Epithelial cell of proximal tubule (primary cell): Measurements from ENCODE around the gene LTN1. TPM values are rescaled to one million over a fixed set of nuclear protein-coding genes. Genes with fewer than 3 reads are reported as not detected.
"Not testable (repeated sequence)": the region's sequence is repeated elsewhere in the genome, so short reads cannot be mapped to it uniquely, and the experiment has no call there.

Experiments
- DNase-seq: peaks from one replicate; pipeline ENCODE4 v3.0.0-alpha.2; 2011; ENCODE audit warnings: low read depth
- H3K4me3 ChIP-seq: 2 replicates; pipeline ENCODE4 v1.5.1; 2011; ENCODE audit warnings: low read depth, mild to moderate bottlenecking, low read length
- CTCF ChIP-seq: conservative IDR thresholded peaks from 2 replicates; pipeline ENCODE4 v1.5.1; 2012; ENCODE audit warnings: low read depth, mild to moderate bottlenecking, low read length
- total RNA-seq: library from RNA; depleted of rRNA; stranded (reverse); fragments of >200 nt; gene quantifications from 2 replicates; pipeline ENCODE4 v1.2.3, GENCODE V29; 2015

LTN1 gene
- total RNA-seq, 1 donor from 2014 or later, result 21.4 TPM

GRCh38 chr21:28944296-28944695, 48.4 kb downstream of the LTN1 start:
- peak; percentile 9 for DNase-seq
- no peak for TF ChIP-seq CTCF
- no peak overlapping the region for H3K4me3 ChIP-seq

- no peak overlapping the region for H3K4me3 ChIP-seq
- no peak for TF ChIP-seq CTCF
- DNase-seq, result peak; percentile 29
These were observed 49.0 kb downstream of the LTN1 start for GRCh38 chr21:28943631-28944030.

- no peak overlapping the region for H3K4me3 ChIP-seq
- no peak for TF ChIP-seq CTCF
- no peak for DNase-seq
These were observed 54.0 kb downstream of the LTN1 start for GRCh38 chr21:28938726-28939125.

GRCh38 chr21:28937737-28938136, 54.9 kb downstream of the LTN1 start:
- TF ChIP-seq CTCF, result no peak
- no peak for DNase-seq
- H3K4me3 ChIP-seq, result no peak overlapping the region

- no peak overlapping the region for H3K4me3 ChIP-seq
- TF ChIP-seq CTCF, result no peak
- DNase-seq, result no peak
These were observed 56.0 kb downstream of the LTN1 start for GRCh38 chr21:28936721-28937120.

- no peak for DNase-seq
- H3K4me3 ChIP-seq, result no peak overlapping the region
- TF ChIP-seq CTCF, result no peak
These were observed 56.6 kb downstream of the LTN1 start for GRCh38 chr21:28936036-28936435.

- DNase-seq, result no peak
- TF ChIP-seq CTCF, result no peak
These were observed 60.0 kb downstream of the LTN1 start for GRCh38 chr21:28932717-28933116.

GRCh38 chr21:28931708-28932372, 60.8 kb downstream of the LTN1 start:
- not testable (repeated sequence) for H3K4me3 ChIP-seq, DNase-seq

More at GRCh38 chr21:28932717-28933116, 60.0 kb downstream of the LTN1 start:
- no peak overlapping the region for H3K4me3 ChIP-seq
